SH-SY5Y (cell line): ENCODE data around the gene DUSP16.

Source experiments
- GATA2 ChIP-seq: IDR thresholded peaks from 2 replicates; pipeline ENCODE4 v1.6.1; 2011; ENCODE audit warnings: mild to moderate bottlenecking, low read depth, low read length
- GATA3 ChIP-seq: IDR thresholded peaks from 2 replicates; pipeline ENCODE4 v1.6.1; 2011; ENCODE audit warnings: low read depth, mild to moderate bottlenecking, low read length, moderate library complexity

GRCh38 chr12:12502815-12503151, 59.9 kb downstream of the DUSP16 start:
- TF ChIP-seq GATA2 (no peak), GATA3 (no peak)
